ENCODE results near the gene MBNL1.

DNA sequence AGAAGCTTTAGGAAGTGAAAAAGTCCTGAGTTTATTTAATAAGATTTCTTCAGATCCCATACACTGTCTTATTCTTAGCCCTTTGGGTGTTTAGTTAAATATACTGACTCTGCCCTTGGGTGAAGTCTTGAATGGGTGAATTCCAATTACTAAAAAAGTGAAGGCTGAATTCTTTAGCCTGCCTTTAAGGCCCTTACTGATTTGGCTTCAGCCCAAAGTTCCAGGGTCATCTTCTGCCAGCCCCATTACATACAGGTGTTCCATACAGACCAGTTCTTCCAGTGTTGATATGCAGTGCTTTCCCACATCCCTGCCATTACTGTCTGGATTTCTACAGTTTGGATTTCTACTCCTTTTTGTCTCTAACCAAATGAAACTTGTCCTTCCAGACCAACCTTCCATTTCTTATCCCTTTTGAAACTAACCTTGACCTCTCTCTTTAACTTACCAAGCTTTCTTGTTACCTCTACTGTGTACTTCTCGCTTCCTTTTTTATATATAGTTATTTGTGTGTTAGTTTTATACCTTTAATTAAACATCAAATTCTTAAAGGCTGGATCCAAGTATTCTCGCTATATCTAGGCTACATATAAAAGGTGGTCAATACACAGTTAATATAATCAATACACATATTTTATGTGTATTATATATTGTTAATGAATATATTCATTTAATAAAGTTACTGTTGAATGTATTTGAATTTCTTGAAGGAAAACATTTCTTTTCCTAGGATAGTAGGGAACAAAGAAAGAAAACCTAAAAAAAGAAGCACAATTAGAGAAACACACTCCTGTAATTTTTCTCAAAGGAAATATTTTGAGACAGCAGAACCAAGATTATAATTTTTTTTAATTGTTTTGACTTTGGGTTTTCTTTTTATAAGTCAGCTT lies 15.0 kb downstream of the MBNL1 start:
- TF ChIP-seq, protein P1, sequence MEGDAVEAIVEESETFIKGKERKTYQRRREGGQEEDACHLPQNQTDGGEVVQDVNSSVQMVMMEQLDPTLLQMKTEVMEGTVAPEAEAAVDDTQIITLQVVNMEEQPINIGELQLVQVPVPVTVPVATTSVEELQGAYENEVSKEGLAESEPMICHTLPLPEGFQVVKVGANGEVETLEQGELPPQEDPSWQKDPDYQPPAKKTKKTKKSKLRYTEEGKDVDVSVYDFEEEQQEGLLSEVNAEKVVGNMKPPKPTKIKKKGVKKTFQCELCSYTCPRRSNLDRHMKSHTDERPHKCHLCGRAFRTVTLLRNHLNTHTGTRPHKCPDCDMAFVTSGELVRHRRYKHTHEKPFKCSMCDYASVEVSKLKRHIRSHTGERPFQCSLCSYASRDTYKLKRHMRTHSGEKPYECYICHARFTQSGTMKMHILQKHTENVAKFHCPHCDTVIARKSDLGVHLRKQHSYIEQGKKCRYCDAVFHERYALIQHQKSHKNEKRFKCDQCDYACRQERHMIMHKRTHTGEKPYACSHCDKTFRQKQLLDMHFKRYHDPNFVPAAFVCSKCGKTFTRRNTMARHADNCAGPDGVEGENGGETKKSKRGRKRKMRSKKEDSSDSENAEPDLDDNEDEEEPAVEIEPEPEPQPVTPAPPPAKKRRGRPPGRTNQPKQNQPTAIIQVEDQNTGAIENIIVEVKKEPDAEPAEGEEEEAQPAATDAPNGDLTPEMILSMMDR (IDR thresholded peaks at IDR 0.05), result no peak
- TF ChIP-seq POLR2A (IDR thresholded peaks at IDR 0.05) (no peak), EP300 (IDR thresholded peaks at IDR 0.05) (no peak)
